ENCODE results near the gene AKT1.
"Not testable (repeated sequence)": the region's sequence is repeated elsewhere in the genome, so short reads cannot be mapped to it uniquely, and the experiment has no call there.

AKT1 gene

DNA sequence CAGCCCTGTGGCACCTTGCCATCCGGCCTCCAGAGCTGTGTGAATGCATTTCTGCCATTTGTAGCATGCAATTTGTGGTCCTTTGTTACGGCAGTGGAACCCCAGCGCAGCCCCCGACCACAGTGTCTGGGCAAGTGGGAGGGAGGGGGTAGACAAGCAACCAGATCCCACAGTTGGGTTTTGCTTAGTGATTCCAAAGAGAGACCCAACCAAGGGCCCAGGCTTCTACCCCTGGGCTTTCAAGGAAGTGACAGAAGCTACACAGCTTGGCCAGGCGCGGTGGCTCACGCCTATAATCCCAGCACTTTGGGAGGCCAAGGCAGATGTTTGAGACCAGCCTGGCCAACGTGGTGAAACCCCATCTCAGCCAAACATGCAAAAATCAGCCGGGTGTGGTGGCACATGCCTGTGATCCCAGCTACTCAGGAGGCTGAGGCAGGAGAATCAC lies 23.2 kb upstream of the AKT1 start:
- FAIRE-seq, result no peak

DNA sequence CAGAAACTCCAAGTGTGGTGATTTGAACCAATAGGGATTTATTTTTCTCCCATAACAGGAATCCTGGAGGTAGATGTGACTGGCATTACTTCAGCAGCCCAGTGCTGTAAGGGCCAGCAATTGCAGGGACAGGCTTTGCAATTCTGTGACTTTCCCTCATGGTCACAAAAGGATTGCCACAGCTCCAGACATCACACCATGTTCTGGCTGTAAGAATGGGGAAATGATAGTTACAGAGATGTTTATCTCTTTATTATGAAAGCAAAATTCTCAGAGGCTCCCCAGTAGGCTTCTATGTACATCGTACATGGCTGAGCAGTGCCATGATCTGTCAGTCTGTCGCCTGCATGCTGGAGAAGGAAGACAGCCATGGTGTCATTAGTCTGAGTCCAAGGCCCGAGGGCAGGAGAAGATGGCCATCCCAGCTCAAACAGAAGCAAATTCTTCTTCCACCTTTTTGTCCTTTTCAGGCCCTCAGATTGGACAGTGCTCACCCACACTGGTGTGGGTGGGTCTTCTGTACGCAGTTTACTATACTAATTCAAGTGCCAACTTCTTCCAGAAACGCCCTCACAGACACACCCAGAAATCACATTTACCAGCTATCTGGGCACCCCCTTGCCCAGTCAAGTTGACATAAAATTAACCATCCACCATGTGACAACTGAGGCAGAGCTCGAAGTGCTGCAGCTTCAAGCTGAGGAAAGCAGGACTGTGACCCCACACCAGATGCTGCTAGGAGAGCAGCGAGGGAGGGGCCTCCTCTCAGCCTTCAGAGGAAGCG lies 22.6 kb upstream of the AKT1 start:
- FAIRE-seq, result no peak

DNA sequence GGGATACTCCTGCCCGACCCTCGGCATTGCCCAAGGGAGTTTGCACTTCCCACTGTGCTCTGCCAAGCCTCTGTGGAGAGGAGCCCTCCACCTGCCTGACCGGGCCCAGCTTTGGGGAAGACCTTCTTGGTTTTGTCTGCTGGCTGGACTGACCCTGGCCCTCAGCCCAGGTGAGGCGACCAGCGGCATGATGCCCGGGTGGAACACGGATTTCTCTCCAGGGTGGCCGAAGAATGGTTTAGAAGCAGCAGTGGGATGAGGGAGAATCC lies 21.0 kb upstream of the AKT1 start:
- no peak for FAIRE-seq

DNA sequence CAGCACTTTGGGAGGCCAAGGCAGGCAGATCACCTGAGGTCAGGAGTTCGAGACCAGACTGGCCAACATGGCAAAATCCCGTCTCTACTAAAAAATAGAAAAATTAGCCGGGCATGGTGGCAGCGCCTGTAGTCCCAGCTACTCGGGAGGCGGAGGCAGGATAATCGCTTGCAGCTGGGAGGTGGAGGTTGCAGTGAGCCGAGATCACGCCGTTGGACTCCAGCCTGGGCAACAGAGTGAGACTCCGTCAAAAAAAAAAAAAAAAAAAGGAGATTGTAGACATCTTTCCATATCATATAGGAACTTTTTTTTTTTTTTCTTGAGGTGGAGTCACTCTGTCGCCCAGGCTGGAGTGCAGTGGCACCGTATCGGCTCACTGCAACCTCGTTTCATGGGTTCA lies 19.2 kb upstream of the AKT1 start:
- not testable (repeated sequence) for FAIRE-seq

DNA sequence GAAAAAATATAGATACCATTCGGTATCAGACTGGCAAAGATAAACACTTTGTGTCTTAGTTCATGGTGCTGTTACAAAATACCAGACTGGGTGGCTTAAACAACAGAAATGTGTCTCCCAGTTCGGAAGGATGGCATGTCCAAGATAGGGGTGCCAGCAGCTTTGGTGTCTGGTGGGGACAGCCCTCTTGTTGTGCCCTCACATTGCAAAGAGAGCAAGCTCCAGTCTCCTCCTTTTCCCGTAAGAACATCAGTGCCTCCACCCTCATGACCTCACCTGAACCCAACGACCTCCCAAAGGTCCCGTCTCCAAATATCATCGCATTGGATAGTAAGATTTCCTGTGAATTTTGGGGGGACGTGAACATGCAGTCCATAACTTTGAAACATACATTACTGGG lies 17.7 kb upstream of the AKT1 start:
- FAIRE-seq, result no peak

DNA sequence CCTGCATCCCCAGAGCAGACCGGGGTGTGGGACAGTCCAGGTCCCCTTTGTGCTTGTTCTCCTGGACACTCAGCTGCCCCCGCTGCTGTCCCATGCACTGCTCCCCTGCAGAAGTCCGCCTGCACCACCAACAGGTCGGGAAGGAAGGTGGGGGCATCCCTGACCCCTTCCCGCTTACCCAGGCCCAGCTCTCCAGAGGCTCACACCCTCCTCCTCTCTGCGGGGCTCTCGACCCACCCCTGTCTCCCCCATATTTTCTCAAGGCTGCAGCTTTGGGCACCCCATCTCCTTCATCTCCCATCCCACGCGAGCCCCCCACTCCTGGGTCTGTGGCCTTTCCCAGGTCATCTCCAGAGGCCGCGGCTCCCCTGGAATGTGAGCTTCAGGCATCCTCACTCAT lies 14.8 kb upstream of the AKT1 start:
- no peak for FAIRE-seq

DNA sequence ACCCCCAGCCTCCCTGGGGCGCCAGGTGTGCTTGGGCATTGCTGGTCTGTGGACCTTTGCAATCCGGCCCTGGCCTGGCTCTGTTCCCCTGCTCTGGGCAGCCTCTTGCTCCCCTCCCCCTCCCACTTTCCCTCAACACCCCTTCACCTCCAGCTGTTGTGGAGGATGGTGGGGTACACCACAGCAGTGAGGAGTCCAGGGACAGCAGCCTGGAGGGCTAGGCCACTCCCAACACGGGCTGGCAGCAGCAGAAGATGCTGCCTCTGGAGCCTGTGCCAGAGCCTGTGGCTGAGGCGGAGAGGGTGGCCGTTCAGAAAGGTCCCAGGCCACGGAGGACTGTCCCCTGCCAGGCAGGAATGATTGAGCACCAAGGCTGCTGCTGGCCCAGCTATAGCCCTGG lies 12.9 kb upstream of the AKT1 start:
- no peak for FAIRE-seq

DNA sequence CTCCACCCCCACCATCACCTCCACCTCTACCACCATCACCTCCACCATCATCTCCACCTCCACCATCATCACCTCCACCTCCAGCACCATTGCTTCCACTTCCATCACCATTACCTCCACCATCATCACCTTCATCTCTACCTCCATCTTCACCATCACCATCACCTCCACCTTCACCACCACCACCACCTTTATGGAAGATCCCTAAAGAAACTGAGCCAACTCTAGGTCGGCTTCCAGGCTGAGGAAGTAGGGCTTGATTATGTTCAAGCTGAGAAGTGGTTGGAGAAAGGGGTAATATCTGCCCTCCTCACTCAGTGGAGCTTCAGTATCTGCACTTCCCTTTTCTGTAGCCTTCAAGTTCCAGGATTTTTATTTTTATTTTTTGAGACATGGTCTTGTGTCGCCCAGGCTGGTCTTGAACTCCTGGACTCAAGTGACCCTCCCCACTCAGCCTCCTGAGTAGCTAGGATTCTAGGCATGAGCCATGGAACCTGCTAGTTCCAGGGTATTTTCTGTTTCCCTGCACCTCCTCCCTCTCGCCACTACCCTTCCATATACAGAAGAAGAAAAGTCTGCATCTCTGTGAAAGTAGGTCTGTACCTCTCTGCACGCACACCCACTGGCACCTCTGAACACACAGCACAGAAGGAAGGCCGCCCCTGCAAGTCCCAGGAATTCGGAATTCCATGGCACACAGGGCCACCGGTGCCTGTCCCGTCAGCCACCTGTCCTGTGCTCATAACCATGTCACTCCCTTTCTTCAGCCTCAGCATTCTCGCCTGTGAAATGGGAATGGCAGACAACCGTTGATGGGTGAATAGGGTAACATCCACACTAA lies 11.3 kb upstream of the AKT1 start:
- FAIRE-seq, result no peak

DNA sequence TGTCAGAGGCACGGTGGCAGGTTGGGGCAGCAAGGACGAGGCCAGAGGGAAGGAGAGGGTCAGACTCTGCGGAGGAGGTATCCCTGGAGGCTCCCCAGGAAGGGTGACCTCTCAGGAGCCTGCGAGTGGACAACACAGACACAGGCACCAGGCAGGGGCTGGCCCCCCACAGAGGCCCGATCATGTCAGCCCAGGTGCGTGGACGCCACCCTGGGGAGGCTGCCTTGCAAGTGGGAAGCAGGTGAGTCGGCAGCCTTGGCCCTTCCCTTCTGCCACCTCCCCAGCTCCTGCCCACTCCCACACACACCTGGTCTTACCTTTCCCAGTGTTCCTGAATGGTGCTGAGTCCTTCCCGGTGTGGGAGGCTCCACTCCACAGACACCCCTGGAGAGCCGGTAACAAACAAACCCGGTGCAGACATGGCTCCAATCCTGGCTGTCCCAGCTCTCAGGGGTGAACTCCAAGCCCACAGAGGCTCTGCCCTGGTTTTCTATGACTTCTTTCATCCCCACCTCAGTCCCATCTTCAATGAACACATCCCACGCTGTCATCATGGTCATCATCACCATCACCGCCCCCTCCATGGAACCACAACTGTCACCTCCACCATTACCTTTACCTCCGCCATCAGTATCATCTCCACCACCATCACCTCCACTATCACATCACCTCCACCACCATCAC lies 10.5 kb upstream of the AKT1 start:
- no peak for FAIRE-seq

DNA sequence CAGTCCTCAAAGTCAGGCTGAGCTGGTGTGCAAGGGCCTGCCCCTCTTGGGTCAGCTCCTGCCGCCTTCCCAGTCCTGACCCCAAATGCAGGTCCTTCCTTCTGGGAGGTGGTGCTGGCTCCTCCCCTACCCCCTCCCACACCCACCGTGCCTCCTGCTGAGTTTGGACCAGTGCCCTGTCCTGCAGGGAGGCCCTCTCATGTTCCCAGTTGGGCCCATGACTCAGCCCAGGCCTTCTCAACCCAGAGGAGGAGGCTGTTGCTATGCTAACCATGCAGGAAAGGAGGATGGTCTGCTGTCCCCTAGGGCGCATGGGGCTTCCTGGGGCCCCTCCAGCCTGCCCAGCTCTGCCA lies 9.8 kb upstream of the AKT1 start:
- FAIRE-seq, result no peak

DNA sequence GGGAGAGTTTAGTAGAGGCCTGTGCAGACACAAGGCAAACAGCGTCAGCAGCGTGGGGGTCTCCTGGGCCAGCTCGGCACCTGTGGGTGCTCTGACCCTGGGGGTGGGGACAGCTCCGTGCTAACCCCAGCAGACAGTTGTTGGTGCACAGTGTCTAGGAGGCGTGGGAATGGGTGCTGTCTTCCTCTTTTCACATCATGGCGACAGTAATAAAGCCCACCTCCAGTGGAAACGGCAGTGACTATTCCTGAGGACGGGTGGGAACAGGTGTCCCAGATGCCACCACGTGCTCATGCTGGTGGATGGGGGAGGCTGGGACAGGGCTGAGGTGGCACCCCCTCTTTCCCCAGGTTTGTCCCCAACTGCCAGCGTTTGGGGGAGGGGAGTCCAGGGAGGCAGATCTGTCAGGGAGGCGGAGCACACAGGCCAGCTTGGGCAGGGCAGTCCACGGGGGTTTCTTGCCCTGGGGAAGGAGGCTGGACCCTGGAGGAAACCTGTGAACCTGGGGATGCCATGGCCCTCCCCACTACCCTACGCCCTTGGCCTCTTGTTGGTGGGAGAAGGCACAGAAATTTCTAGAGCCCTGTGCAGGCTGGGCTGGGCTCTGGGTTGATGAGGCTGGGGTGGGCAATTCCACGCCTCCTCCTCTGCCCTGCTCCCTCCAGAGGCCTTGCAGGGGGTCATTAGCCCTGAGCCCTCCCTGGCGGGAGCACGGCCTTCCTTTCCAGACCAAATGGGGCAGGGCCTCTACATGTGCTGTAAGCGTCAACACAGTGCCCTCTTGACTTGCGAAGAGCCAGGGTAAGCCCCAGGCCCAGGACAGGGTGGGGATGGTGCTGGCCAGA lies 9.2 kb upstream of the AKT1 start:
- no peak for FAIRE-seq

DNA sequence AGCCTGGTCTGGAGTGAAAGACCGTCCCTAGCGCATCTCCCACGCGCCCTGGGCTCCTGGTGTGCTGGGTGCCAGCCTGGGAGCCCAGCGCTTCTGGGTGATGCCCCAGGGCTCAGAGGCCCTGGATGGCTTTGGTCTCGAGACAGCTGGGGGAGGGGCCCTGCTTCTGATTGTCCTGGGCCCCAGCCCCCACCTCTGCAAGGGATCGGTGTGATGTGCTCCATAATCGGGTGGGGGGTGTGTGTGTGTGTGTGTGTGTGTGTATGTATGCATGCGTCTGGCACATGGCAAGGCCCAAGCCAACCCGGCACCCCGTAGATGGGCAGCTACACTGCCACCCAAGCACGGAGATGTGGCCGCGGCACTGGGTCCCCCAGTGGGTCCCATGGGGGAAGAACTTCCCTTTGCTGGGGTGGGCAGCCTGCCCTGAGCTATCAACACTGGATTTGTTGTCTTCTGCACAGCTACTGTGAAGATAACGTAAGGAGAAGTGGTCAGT lies 8.4 kb upstream of the AKT1 start:
- no peak for FAIRE-seq

DNA sequence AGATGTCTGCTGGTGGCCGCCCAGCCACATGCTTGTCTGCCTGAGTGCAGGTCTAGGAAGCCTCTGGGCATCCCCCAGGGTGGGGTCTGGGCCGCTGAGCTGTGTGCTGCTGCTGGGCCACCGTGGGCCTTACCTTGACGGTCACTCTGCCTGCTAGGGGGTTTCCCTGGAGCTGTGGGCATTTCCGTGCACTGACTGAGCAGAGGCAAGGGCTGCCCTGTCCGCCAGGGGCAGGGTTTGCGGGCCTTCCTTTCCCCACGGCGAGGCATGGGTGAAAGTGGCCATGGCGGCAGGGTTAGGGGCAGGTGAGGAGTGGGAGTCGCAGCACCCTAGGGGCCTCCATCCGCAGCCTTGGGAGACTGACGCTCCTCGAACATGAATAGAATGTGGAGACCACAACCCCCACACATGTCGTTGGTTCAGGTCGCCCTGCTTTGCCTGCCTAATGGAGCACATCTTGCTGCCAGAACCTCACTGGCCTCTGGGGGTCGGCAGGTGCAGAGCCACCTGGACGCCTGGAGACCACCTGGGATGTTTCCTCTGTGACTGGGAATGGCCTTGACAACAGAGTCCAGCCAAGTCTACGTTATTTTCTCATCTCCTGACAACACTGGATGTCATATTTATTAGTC lies 7.8 kb upstream of the AKT1 start:
- FAIRE-seq, result no peak

DNA sequence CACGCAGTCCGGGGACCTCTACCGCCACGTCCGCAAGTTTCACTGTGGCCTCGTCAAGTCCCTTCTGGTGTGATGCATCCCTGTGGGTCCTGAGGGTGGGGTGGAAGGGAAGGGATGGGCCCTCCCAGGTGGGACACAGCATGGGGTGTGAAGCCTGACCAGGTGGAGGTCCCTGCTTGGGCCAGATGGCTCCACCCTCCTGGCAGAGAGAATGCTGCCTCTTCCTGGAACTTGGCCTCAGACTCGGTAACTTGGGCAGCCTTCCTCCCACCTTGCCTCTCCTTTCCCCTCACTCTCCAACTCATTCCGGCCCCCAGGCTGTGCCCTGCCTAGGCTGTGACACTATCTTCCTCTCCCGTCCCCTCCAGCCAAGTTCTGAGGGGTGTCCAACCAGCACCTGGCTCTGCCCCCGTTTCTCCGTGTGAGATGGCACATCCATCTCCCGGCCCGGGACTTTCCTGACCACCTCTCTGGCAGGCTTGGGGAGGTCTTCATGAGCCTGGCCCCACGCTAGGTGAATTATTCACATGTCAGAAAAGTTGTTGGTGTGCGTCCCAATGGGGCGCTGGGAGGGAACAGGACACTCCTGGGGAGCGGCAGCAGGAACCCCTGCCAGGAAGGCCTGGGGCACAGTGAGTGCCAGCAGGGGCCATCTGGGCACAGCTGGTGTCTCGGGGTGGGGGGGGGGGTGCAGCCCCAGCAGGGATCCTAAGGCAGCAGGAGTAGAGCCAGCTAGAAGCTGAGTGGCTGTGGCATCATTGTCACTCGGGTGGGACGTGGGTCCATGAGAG lies 7.0 kb upstream of the AKT1 start:
- FAIRE-seq, result no peak

DNA sequence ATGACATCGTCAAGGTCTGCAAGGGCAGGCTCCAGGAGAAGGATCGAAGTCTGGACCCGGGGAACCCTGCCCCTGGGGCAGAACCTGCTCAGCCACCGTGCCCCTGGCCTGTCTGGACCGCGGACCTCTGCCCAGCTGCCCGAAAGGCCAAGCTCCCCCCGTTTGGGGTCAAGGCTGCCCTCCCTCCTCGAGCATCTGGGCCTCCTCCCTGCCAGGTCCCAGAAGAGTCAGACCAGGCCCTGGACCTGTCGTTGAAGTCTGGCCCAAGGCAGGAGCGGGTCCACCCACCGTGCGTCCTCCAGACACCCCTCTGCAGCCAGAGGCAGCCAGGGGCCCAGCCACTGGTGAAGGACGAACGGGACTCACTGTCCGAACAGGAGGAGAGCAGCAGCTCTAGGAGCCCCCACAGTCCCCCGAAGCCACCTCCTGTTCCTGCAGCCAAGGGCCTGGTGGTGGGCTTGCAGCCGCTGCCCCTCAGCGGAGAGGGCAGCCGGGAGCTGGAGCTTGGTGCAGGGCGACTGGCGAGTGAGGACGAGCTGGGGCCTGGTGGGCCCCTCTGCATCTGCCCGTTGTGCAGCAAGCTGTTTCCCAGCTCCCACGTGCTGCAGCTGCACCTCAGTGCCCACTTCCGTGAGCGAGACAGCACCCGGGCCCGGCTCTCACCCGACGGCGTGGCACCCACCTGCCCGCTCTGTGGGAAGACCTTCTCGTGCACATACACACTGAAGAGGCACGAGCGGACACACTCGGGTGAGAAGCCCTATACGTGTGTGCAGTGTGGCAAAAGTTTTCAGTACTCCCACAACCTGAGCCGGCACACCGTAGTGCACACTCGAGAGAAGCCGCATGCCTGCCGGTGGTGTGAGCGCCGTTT lies 6.2 kb upstream of the AKT1 start:
- FAIRE-seq, result no peak

DNA sequence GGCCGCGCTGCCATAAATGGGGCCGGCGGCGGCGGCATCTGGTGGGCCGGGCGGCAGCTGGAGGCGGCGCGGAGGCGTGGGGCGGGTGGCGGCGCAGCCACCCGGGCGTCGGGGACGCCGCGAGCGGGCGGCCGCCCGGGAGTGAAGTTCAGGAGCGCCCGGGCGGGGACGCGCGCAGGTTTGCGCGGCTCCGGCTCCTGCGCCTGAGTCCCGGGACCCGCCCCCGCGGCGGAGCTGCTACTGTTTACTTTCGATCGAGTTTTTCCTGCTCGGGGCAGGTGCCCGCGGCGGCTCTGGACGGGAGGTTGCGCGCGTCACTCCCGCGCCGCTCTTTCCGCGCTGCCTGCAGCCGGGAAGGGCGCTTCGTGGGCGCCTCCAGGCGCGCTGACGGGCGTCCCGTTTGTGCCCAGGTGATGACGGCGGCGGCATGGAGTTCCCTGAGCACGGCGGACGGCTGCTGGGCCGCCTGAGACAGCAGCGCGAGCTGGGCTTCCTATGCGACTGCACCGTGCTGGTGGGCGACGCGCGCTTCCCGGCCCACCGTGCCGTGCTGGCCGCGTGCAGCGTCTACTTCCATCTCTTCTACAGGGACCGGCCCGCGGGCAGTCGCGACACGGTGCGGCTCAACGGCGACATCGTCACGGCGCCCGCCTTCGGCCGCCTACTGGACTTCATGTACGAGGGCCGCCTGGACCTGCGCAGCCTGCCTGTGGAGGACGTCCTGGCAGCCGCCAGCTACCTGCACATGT lies 5.4 kb upstream of the AKT1 start, which contains the start of gene ZBTB42:
Gene ZBTB42 (plus strand): TSS at position 331 of the 749 bp plus-strand sequence. CDS start 97 bp downstream, at position 428.
- no peak for FAIRE-seq

DNA sequence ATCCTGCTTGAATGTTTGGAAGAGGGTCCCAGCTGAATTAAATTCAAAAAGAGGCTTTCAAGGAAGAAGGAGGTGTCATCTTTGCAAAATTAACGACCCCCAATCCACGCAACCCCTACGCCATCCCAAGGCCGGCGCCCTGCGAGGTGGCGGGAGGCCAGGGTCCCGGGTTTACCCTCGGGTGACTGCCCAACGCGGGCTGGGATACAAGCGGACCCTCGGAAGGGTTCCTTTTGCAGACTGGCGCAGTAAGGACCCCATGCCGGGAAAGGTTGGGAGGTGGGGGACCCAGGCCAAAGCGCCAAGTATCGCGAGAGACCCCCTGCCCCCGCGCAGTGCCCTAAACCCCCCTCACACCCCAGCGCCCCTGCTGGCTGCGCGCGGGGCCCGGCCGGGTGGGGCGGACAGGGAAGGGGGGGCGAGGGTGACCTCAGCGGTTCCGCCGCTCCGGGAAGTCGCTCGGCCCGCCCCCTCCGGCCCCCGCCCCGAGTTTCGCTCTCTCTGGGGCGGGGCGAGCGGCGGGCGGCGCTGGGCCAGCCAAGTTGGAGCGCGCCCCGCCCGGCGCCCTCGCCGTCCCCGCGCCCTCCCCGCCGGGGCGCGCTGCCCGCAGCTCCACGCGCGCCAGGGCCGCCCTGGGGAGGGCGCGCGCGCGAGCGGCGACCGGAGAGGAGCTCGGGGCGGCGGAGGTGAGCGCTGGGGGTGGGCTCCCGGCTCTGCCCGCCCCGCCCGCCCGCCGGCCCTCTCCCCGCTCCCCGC lies 4.6 kb upstream of the AKT1 start:
- FAIRE-seq, result no peak

DNA sequence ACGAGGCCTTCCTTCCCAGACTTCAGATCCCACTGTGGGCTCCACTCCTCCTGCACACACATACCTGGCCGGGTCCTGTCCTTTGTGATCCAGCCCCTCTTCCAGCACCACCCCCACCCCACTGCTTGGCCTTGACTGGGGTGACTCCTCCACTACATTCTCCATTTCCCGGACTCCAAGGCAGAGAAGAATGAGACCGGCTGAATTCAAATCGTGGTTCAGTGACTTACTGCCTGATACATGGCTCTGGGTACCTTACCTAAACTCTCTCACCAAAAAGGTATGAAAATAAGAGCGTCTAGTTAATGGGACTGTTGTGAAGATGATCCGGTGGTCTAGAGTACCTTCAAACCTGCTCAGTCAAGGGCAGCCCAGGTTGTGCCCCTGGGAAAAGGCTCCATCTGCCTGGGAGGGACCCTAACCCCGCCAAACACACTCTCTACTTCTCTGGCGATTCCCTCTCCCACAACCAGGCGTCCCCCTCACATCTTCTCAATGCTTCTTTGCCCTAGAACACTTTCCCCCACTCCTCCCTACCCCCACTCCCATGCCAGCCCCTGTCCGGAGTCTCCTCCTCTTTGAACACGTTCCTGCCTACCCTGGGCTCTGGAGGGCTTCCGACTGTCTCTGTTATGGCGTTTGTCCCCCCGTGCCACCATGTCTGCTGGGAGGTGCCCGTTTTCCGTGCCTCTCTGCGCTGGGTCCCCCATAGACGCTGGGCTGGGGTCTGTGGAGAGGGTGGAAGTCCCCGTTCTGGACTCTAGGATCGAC lies 3.9 kb upstream of the AKT1 start:
- peak; percentile 41 for FAIRE-seq
